Kidney (tissue), 14 donors: ENCODE results near the gene CRY1. TPM values are rescaled to one million over a fixed set of nuclear protein-coding genes. Genes with fewer than 3 reads are reported as not detected.

Source experiments
- DNase-seq, 5 donors: peaks; one replicate each; pipeline ENCODE4 v3.0.0-alpha.2; 2013 to 2020
- FAIRE-seq: peaks from 2 replicates; lab custom pipeline; 2012; peaks lifted over from hg19 to GRCh38; lab: Jason Lieb, UNC
- H3K27ac ChIP-seq, 2 donors: one replicate each; pipeline ENCODE4 v1.7.0; 2013; ENCODE audit warnings: low read depth in 2 of 2, low read length in 2 of 2, inconsistent platforms in 1 of 2
- H3K27me3 ChIP-seq: one replicate; pipeline ENCODE4 v1.7.1; 2013; ENCODE audit warnings: low read length, inconsistent platforms; ENCODE audit not compliant: control insufficient read depth, insufficient read depth
- H3K36me3 ChIP-seq, 3 donors: one replicate each; pipeline versions ENCODE4 v1.7.0 to v1.7.1; 2013; ENCODE audit warnings: low read length in 3 of 3, control low read depth in 1 of 3, inconsistent platforms in 1 of 3; ENCODE audit not compliant: insufficient read depth in 3 of 3, control insufficient read depth in 2 of 3
- H3K4me1 ChIP-seq, 3 donors: one replicate each; pipeline versions ENCODE4 v1.7.0 to v1.7.1; 2013; ENCODE audit warnings: low read length in 3 of 3, inconsistent platforms in 1 of 3, low read depth in 1 of 3; ENCODE audit not compliant: control insufficient read depth in 2 of 3, insufficient read depth in 2 of 3
- H3K4me3 ChIP-seq, 3 donors: one replicate each; pipeline versions ENCODE4 v1.7.0 to v1.8.1; 2013; ENCODE audit warnings: low read length in 3 of 3, control low read depth in 1 of 3, inconsistent platforms in 1 of 3
- H3K9ac ChIP-seq, 3 donors: one replicate each; pipeline versions ENCODE4 v1.7.0 to v1.7.1; 2013; ENCODE audit warnings: low read length in 3 of 3, control low read depth in 1 of 3, inconsistent platforms in 1 of 3
- H3K9me3 ChIP-seq, 3 donors: one replicate each; pipeline versions ENCODE4 v1.7.0 to v1.7.1; 2013; ENCODE audit warnings: low read length in 3 of 3, control low read depth in 1 of 3, inconsistent platforms in 1 of 3; ENCODE audit not compliant: control insufficient read depth in 2 of 3, insufficient read depth in 1 of 3
- intact Hi-C: fragments of 100-400 bp; cut with DNase I; formaldehyde crosslinking; loops from one replicate; pipeline ENCODE4 v1.11.1; 2022
- polyA plus RNA-seq: library from polyadenylated mRNA; stranded (reverse); fragments of 350-450 nt; fragmentation: Illumina TruSeq; extraction: RNeasy Lipid Tissue Mini Kit (QIAGEN cat#74804); gene quantifications from one replicate; pipeline ENCODE4 v1.2.3, GENCODE V29; 2014; ENCODE audit warnings: low read depth, low replicate concordance; ENCODE audit not compliant: insufficient read depth
- total RNA-seq: library from RNA; stranded (reverse); fragmentation: NEBNext Ultra II Directional; extraction: Animal tissue kit (Norgen Biotek cat#: 25700); gene quantifications from one replicate; pipeline ENCODE4 v1.2.1, GENCODE V29; 2021
- TF ChIP-seq, protein P1 (sequence below): IDR thresholded peaks from 3 replicates; pipeline ENCODE4 v1.5.1; 2012; ENCODE audit warnings: mild to moderate bottlenecking, moderate library complexity, borderline replicate concordance; ENCODE audit not compliant: insufficient read depth; ENCODE audit errors: extremely low read depth
- donor health status: control.
- donor health status: control.
- donor health status: control.
- donor health status: control.
- donor health status: control.
- donor health status: DM: yes; HTN: yes; CAD: no.
- donor health status: Normal renal cell carcinoma (clear cell type).

CRY1 gene
- total and polyA plus RNA-seq, 2 donors from 2014 or later: 8.4 to 17.7 TPM

DNA sequence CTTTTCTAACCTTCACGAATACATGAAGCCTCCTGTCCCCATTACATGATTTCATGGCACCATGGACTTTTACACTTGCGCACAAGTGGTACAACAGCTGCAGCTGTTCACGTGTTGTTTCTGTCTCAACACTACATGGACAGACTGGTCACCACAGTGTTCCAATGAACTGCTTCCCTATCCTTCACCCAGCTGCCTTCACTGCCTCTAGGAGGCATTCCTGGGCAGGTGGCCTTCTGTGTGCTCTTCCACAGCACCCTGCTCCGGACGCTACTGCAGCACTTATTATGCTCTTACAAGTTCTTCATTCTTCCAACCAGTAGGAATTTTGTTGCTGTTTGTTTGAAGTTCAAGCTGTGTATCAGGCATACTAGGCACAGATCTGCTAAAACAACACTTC lies 107.9 kb downstream of the CRY1 start:
- H3K27me3 ChIP-seq: no peaks in the 10 kb centered on the region
- intact Hi-C loops: no loop called here
- no peaks in the 10 kb centered on the region for H3K9me3 ChIP-seq
- H3K36me3 ChIP-seq: peaks cover 0 to 2% (median 0%) of the 10 kb centered on the region in 3 donors
- TF ChIP-seq, protein P1, sequence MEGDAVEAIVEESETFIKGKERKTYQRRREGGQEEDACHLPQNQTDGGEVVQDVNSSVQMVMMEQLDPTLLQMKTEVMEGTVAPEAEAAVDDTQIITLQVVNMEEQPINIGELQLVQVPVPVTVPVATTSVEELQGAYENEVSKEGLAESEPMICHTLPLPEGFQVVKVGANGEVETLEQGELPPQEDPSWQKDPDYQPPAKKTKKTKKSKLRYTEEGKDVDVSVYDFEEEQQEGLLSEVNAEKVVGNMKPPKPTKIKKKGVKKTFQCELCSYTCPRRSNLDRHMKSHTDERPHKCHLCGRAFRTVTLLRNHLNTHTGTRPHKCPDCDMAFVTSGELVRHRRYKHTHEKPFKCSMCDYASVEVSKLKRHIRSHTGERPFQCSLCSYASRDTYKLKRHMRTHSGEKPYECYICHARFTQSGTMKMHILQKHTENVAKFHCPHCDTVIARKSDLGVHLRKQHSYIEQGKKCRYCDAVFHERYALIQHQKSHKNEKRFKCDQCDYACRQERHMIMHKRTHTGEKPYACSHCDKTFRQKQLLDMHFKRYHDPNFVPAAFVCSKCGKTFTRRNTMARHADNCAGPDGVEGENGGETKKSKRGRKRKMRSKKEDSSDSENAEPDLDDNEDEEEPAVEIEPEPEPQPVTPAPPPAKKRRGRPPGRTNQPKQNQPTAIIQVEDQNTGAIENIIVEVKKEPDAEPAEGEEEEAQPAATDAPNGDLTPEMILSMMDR: no peak
- H3K4me3 ChIP-seq: peak overlapping the region in 2 of 3 donors; percentile 84 to 94
- peaks cover 0 to 16% (median 10%) of the 10 kb centered on the region in 3 donors for H3K4me1 ChIP-seq
- FAIRE-seq (no peak), DNase-seq (no peak)
- H3K9ac ChIP-seq: peak overlapping the region in 1 of 3 donors; percentile 20
- no peak overlapping the region for H3K27ac ChIP-seq

DNA sequence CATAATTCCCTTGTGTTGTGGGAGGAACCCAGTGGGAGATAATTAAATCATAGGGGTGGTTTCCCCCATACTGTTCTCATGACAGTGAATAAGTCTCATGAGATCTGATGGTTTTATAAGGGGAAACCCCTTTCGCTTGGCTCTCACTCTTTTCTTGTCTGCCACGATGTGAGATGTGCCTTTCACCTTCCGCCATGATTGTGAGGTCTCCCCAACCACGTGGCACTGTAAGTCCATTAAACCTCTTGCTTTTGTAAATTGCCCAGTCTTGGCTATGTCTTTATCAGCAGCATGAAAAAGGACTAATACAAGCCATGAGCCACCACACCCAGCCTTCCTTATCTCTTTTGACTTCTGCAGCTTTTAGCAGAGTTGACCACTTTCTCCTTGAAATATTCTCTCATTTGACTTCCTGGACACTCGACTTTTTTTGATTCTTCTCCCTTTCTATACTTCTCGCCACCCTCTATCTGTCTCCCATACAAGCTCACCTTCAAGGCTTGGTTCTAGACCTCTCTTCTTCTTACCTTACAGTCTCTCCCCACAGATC lies 108.7 kb downstream of the CRY1 start:
- no peak for FAIRE-seq
- TF ChIP-seq, protein P1: no peak

DNA sequence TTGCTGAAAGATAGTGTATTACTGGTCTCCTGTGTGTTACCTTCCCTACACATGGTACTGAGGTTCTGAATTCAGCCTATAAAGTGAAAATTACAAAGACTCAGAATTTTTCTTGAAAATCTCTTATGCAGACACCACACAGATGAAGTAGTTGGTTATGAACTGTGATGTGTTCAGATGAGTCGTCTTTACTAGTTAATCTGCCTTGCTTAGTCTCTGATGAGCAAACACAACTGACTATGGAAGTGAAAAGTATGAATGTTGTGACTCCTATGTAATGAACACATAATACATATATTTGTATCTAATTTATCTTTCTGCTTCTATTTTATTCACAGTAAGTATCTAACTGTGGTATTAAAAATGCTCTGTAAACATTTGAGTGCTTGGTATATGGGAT lies 111.1 kb downstream of the CRY1 start:
- intact Hi-C loops: no loop called here
- TF ChIP-seq, protein P1: no peak
- Histone ChIP-seq H3K4me3 (no peak overlapping the region), H3K9ac (no peak overlapping the region), H3K27ac (no peak overlapping the region), H3K27me3 (no peaks in the 10 kb centered on the region), H3K36me3 (no peaks in the 10 kb centered on the region), H3K4me1 (peaks cover 0 to 20% (median 10%) of the 10 kb centered on the region in 3 donors), H3K9me3 (no peaks in the 10 kb centered on the region)
- FAIRE-seq: no peak
- DNase-seq: no peak

More for the DNA sequence above, 108.7 kb downstream of the CRY1 start:
- no peak overlapping the region for H3K9ac ChIP-seq
- no peaks in the 10 kb centered on the region for H3K27me3 ChIP-seq
- no peak for DNase-seq
- H3K36me3 ChIP-seq: peaks cover 0 to 2% (median 0%) of the 10 kb centered on the region in 3 donors
- H3K4me3 ChIP-seq: no peak overlapping the region
- H3K9me3 ChIP-seq: no peaks in the 10 kb centered on the region
- H3K4me1 ChIP-seq: peaks cover 0 to 16% (median 10%) of the 10 kb centered on the region in 3 donors
- no peak overlapping the region for H3K27ac ChIP-seq
- intact Hi-C loops: no loop called here

DNA sequence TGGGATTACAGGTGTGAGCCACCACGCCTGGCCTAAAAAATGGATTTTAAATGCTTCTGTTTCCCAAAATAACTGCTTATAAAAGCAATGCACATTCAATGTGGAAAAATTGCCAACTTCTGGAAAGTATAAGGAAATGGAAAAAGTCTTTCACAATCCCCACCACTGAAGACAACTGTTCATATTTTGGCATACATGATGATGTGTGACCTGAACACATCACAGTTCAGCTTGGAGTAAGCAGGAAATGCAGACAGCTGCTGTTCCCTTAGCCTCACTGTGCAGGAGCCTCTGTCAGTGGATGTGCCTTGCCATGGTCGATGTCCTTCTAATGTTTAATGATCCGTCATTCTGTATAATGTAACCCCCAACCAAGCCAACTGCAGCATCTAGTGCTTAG lies 111.6 kb downstream of the CRY1 start:
- H3K27me3 ChIP-seq: no peaks in the 10 kb centered on the region
- TF ChIP-seq, protein P1: no peak
- FAIRE-seq: no peak
- H3K9me3 ChIP-seq: no peaks in the 10 kb centered on the region
- no peaks in the 10 kb centered on the region for H3K36me3 ChIP-seq
- H3K4me3 ChIP-seq: no peak overlapping the region
- H3K4me1 ChIP-seq: peaks cover 0 to 23% (median 10%) of the 10 kb centered on the region in 3 donors
- no peak for DNase-seq
- no peak overlapping the region for H3K9ac ChIP-seq
- no peak overlapping the region for H3K27ac ChIP-seq
- intact Hi-C loops: no loop called here
